GM18499 (cell line): ENCODE data around the gene SMARCAL1.
A peak's percentile ranks its signal among the peaks of the same experiment; 100 is the strongest.

Experiments used
- ATAC-seq: cut with Tn5 transposase; IDR thresholded peaks from one replicate; pipeline ENCODE4 v1.9.1; 2021; ENCODE audit warnings: moderate number of reproducible peaks; ENCODE audit not compliant: insufficient read depth, unreplicated experiment

Gene SMARCAL1

GRCh38 chr2:216467845-216468244 lies 55.6 kb downstream of the SMARCAL1 start:
- ATAC-seq: no peak

GRCh38 chr2:216469661-216470060 lies 57.4 kb downstream of the SMARCAL1 start:
- ATAC-seq: no peak

- no peak for ATAC-seq
Measured at GRCh38 chr2:216473187-216473586, 60.9 kb downstream of the SMARCAL1 start.

GRCh38 chr2:216474925-216475670 lies 62.8 kb downstream of the SMARCAL1 start:
- no peak for ATAC-seq

GRCh38 chr2:216475767-216476166 lies 63.5 kb downstream of the SMARCAL1 start:
- no peak for ATAC-seq

- ATAC-seq: no peak
Measured at GRCh38 chr2:216477283-216478035, 65.2 kb downstream of the SMARCAL1 start.

GRCh38 chr2:216478151-216478550 lies 65.9 kb downstream of the SMARCAL1 start:
- no peak for ATAC-seq

GRCh38 chr2:216478791-216479190 lies 66.5 kb downstream of the SMARCAL1 start:
- no peak for ATAC-seq

- no peak for ATAC-seq
Measured at GRCh38 chr2:216480221-216480620, 67.9 kb downstream of the SMARCAL1 start.

GRCh38 chr2:216482640-216483039 lies 70.4 kb downstream of the SMARCAL1 start:
- ATAC-seq: no peak

- no peak for ATAC-seq
Measured at GRCh38 chr2:216485237-216485636, 73.0 kb downstream of the SMARCAL1 start.

- ATAC-seq: no peak
Measured at GRCh38 chr2:216485745-216486144, 73.5 kb downstream of the SMARCAL1 start.

- ATAC-seq: no peak
Measured at GRCh38 chr2:216486271-216486670, 74.0 kb downstream of the SMARCAL1 start.

- no peak for ATAC-seq
Measured at GRCh38 chr2:216486708-216487107, 74.4 kb downstream of the SMARCAL1 start.

- ATAC-seq: no peak
Measured at GRCh38 chr2:216490061-216490460, 77.8 kb downstream of the SMARCAL1 start.

GRCh38 chr2:216491793-216492596 lies 79.7 kb downstream of the SMARCAL1 start:
- peak; percentile 81 for ATAC-seq

- ATAC-seq: no peak
Measured at GRCh38 chr2:216492597-216493333, 80.5 kb downstream of the SMARCAL1 start.

GRCh38 chr2:216493334-216493685 lies 81.0 kb downstream of the SMARCAL1 start:
- ATAC-seq: no peak

- no peak for ATAC-seq
Measured at GRCh38 chr2:216495656-216496055, 83.4 kb downstream of the SMARCAL1 start.

GRCh38 chr2:216497382-216498069 lies 85.2 kb downstream of the SMARCAL1 start:
- no peak for ATAC-seq
